GM06990 (cell line): ENCODE measurements around the gene IFITM2.
A peak's percentile ranks its signal among the peaks of the same experiment; 100 is the strongest.

Source experiments
- DNase-seq: peaks from one replicate; pipeline ENCODE4 v3.0.0-alpha.2; 2011; ENCODE audit not compliant: insufficient read length; ENCODE audit errors: extremely low read depth
- H3K27me3 ChIP-seq: replicated peaks from 2 replicates; pipeline ENCODE4 v1.6.0; 2011; ENCODE audit warnings: low read length; ENCODE audit not compliant: control insufficient read depth, insufficient read depth
- H3K36me3 ChIP-seq: 2 replicates; pipeline ENCODE4 v1.5.1; 2011; ENCODE audit warnings: low read length; ENCODE audit not compliant: control insufficient read depth, insufficient read depth
- H3K4me3 ChIP-seq: replicated peaks from 2 replicates; pipeline ENCODE4 v1.5.1; 2011; ENCODE audit warnings: low read depth, mild to moderate bottlenecking, control low read depth, low read length
- CTCF ChIP-seq: IDR thresholded peaks from 2 replicates; pipeline ENCODE4 v1.5.1; 2011; ENCODE audit warnings: low read length, control low read depth, mild to moderate bottlenecking, inconsistent platforms; ENCODE audit not compliant: insufficient read depth, poor library complexity, severe bottlenecking

Gene IFITM2

GRCh38 chr11:289398-289711, 18.3 kb upstream of the IFITM2 start:
- TF ChIP-seq CTCF = no peak
- Histone ChIP-seq H3K27me3 (no peaks in the 10 kb centered on the region), H3K4me3 (peak overlapping the region; percentile 62), H3K36me3 (peaks cover 1% of the 10 kb centered on the region)
- DNase-seq = no peak

GRCh38 chr11:289712-290620, 17.6 kb upstream of the IFITM2 start:
- peak overlapping the region; percentile 62 for H3K4me3 ChIP-seq
- H3K27me3 ChIP-seq = no peaks in the 10 kb centered on the region
- H3K36me3 ChIP-seq = peaks cover 1% of the 10 kb centered on the region
- no peak for DNase-seq
- no peak for TF ChIP-seq CTCF

GRCh38 chr11:290621-291231, 16.9 kb upstream of the IFITM2 start:
- TF ChIP-seq CTCF = no peak
- Histone ChIP-seq H3K27me3 (no peaks in the 10 kb centered on the region), H3K4me3 (no peak overlapping the region), H3K36me3 (peaks cover 1% of the 10 kb centered on the region)
- DNase-seq = no peak

GRCh38 chr11:291281-292210, 16.1 kb upstream of the IFITM2 start:
- DNase-seq = peak; percentile 11
- TF ChIP-seq CTCF = no peak
- no peaks in the 10 kb centered on the region for H3K27me3 ChIP-seq
- no peak overlapping the region for H3K4me3 ChIP-seq
- H3K36me3 ChIP-seq = peaks cover 1% of the 10 kb centered on the region

- no peak for DNase-seq
- Histone ChIP-seq H3K4me3 (no peak overlapping the region), H3K36me3 (peaks cover 1% of the 10 kb centered on the region), H3K27me3 (no peaks in the 10 kb centered on the region)
- TF ChIP-seq CTCF = no peak
Measured at GRCh38 chr11:292211-293121, 15.2 kb upstream of the IFITM2 start.
